Bronchial epithelial cell (primary cell): ENCODE measurements around the gene URM1. TPM values are rescaled to one million over a fixed set of nuclear protein-coding genes. Genes with fewer than 3 reads are reported as not detected.
A peak's percentile ranks its signal among the peaks of the same experiment; 100 is the strongest.

ENCODE experiments used
- DNase-seq: peaks from one replicate; pipeline ENCODE4 v3.0.0-alpha.2; 2010; ENCODE audit warnings: low read depth
- FAIRE-seq: peaks from 2 replicates; lab custom pipeline; 2011; peaks lifted over from hg19 to GRCh38; lab: Jason Lieb, UNC
- H3K27me3 ChIP-seq: 2 replicates; pipeline ENCODE4 v1.5.1; 2011; ENCODE audit warnings: low read length; ENCODE audit not compliant: control insufficient read depth, insufficient read depth
- H3K36me3 ChIP-seq: 2 replicates; pipeline ENCODE4 v1.5.1; 2011; ENCODE audit warnings: low read length; ENCODE audit not compliant: control insufficient read depth, insufficient read depth
- H3K4me3 ChIP-seq: 2 replicates; pipeline ENCODE4 v1.5.1; 2011; ENCODE audit warnings: mild to moderate bottlenecking, low read depth, low read length, control low read depth
- total RNA-seq: library from RNA; depleted of rRNA; stranded (reverse); fragments of >200 nt; gene quantifications from 2 replicates; pipeline ENCODE4 v1.2.1, GENCODE V29; 2014
- TF ChIP-seq, protein P1 (sequence below): IDR thresholded peaks from 2 replicates; pipeline ENCODE4 v1.5.1; 2011; ENCODE audit warnings: mild to moderate bottlenecking, moderate library complexity, low read length, control low read depth, inconsistent platforms; ENCODE audit not compliant: insufficient read depth, severe bottlenecking

Gene URM1
- total RNA-seq, 1 donor from 2014 or later: 17.9 TPM

DNA sequence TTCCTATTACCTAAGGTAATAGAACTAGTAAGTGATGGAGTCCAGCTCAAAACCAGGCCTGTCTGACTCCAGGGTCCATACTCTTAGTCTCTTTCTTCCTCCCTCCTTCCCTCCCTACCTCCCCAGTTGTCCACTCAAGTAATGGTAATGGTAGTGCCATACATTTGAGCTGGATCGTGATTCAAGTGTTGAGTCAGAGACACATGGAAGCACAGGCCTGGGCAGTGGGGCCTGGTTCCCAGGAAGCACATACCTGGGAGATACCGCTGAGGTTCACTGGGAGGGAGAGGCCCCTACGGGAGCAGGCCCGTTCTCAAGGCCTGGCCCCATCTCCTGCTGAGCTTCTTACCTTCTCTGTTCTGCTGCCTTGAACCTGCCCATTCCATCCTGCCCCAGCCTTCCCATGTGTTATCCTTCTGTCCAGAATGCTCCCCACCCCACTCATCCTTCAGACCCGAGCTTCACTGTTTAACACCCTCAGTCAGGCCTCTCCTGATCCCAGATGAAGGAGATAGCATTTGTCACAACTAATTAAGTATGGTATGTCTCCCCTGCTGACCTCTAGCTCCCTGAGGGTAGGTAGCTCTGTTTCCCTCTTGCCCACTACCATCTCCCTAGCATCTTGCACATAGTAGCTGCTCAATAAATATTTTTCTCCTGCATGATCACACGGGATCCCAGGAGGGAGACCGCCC lies 13.8 kb downstream of the URM1 start:
- H3K27me3 ChIP-seq: no peaks in the 10 kb centered on the region
- TF ChIP-seq, protein P1, sequence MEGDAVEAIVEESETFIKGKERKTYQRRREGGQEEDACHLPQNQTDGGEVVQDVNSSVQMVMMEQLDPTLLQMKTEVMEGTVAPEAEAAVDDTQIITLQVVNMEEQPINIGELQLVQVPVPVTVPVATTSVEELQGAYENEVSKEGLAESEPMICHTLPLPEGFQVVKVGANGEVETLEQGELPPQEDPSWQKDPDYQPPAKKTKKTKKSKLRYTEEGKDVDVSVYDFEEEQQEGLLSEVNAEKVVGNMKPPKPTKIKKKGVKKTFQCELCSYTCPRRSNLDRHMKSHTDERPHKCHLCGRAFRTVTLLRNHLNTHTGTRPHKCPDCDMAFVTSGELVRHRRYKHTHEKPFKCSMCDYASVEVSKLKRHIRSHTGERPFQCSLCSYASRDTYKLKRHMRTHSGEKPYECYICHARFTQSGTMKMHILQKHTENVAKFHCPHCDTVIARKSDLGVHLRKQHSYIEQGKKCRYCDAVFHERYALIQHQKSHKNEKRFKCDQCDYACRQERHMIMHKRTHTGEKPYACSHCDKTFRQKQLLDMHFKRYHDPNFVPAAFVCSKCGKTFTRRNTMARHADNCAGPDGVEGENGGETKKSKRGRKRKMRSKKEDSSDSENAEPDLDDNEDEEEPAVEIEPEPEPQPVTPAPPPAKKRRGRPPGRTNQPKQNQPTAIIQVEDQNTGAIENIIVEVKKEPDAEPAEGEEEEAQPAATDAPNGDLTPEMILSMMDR: no peak
- DNase-seq (peak; percentile 68), FAIRE-seq (peak; percentile 75)
- peaks cover 23% of the 10 kb centered on the region for H3K36me3 ChIP-seq
- no peak overlapping the region for H3K4me3 ChIP-seq

DNA sequence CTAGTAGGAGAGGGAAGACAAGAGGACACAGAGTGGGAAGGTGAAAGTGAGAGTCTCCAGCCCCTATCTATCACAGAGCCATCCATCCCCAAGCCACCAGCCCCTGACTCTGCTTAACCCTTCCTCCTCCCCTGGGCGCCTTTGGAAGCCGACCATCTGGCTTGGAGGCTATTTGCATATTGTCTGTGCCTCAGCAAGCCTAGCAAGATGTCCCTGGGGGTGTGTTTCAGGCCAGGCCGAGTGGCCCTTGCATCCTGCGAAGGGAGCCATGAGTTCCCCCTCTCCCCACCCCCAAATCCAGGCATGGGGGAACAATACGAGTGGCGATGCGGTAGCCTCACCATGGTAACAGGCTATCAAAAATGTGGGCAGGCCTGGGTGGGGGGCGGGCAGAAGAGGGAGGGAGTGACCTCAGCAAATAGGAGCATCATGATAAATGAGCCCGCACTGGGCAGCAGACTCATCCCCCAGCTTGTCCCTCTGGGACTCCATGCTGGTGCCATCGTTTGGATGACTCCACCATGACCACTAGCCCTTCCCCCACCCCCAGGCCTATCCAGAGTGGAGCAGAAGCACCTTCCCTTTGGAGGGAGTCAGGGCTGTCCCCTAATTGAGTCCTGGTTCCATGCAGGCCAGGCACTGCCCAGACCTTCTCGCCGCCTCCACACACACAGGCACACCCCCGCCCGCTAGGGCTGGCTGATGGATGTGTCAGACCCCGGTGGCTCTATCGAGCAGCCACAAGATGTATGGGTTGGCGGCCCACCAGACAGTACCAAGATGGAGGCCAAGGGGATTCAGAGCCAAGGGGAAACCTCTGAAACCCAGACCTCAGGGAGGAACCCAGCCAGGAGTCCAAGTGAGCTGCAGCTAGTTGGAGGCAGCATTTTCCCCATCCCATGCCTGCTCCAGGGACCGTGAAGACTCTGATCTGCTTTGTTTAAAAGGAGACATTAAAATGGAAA lies 14.6 kb downstream of the URM1 start:
- DNase-seq: no peak
- no peaks in the 10 kb centered on the region for H3K27me3 ChIP-seq
- FAIRE-seq: no peak
- peaks cover 23% of the 10 kb centered on the region for H3K36me3 ChIP-seq
- H3K4me3 ChIP-seq: no peak overlapping the region
- TF ChIP-seq, protein P1: no peak

DNA sequence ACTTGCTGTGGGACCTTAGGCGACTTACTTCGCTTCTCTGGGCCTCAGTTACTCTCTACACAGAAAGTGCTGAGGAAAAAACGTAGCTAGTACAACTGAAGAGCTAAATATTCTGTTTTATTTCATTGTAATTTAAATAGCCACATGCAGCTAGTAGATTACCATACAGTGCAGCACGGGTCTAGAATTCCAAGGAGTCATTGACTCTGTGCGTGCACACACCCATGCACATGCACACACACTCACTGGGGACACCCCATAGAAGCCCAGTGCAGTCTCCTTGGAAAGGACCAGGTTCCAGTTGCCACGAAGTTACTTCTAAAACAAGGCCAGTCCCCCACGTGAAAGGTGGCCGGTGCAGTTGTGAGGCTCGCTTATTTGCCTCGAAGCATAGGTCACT lies 17.0 kb downstream of the URM1 start:
- DNase-seq: no peak
- Histone ChIP-seq H3K27me3 (no peaks in the 10 kb centered on the region), H3K36me3 (peaks cover 20% of the 10 kb centered on the region), H3K4me3 (no peak overlapping the region)
- TF ChIP-seq, protein P1: no peak
- FAIRE-seq: no peak

DNA sequence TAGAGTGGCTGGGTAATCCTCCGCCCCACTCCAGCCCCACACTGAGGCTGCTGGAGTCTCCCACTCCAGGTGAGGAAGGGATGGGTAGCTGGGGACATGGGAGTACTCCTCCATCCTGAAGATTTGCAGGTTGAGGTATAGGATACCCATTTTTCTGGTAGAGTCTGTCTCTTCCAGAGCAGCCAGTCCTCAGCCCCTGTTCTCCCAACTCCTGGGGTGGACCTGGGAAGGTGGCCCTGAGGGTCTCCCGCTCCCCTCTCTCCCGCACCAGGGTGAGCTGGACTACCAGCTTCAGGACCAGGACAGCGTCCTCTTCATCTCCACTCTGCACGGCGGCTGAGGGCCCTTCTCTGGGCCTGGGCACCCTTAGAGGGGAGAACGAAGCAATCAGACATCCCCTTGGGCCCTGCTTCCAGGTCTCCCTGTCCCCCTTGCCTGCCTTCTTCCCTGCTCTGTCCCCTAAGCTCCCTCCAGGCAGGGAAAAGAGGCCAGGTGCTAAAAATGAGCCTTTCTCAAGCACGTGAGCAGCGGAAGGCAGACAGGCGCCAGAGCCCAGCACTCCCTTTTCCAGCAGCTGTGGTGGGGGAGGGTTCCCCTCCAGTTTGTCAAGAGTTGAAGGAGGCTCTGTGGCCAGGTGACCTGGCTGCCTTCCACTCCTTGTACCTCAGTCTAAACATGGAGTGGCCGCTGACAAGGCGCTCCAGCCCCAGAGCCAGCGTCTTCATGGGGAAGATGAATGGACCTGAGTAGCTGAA lies 18.4 kb downstream of the URM1 start:
- FAIRE-seq (no peak), DNase-seq (no peak)
- Histone ChIP-seq H3K36me3 (peaks cover 20% of the 10 kb centered on the region), H3K4me3 (no peak overlapping the region), H3K27me3 (no peaks in the 10 kb centered on the region)
- TF ChIP-seq, protein P1: no peak

DNA sequence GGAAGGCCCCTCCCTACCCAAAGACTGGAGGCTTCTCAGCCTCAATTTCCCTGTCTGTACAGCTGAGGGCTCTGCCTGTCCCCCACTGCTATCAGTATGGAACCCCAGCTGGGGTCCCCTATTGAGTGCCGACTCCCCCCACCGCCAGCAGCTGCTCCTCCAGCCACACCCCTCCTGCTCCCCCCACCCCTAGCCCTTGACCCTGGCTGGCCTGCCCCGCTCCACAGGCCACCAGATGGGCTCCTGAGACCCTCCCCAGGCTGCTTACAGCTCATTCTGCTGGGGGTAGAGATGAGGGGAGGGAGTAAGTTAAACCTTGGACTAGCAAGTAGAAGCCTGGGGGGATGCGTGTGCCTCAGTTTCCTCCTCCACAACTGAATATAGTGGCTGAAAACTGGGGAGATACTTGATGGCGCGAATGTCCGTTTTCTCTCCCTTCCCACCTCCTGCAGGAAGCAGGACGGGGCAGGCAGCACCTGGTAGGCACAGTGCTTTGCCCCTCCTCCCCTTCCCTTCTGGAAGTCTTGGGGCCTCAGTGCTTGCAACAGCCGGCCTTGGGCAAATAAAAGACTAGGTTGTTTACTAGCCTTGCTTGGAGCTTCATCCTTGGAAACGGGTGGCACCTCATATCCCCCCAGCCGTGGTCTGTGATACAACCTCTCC lies 19.1 kb downstream of the URM1 start:
- Histone ChIP-seq H3K4me3 (no peak overlapping the region), H3K36me3 (peaks cover 20% of the 10 kb centered on the region), H3K27me3 (no peaks in the 10 kb centered on the region)
- DNase-seq (no peak), FAIRE-seq (no peak)
- TF ChIP-seq, protein P1: no peak
